ENCODE results near the gene DLEU7.

- TF ChIP-seq POLR2A (IDR thresholded peaks at IDR 0.05) (no peak), CTCF (IDR thresholded peaks at IDR 0.05) (no peak)
These were observed 45.8 kb upstream of the DLEU7 start for GRCh38 chr13:50889317-50889716.
